Fibroblast of villous mesenchyme (primary cell): Measurements from ENCODE around the gene PALLD. TPM values are rescaled to one million over a fixed set of nuclear protein-coding genes. Genes with fewer than 3 reads are reported as not detected.
"Not testable (repeated sequence)": the region's sequence is repeated elsewhere in the genome, so short reads cannot be mapped to it uniquely, and the experiment has no call there.

Source experiments
- DNase-seq: peaks from one replicate; pipeline ENCODE4 v3.0.0-alpha.2; 2010; ENCODE audit warnings: low read depth
- H3K4me3 ChIP-seq: 2 replicates; pipeline ENCODE4 v1.5.1; 2011; ENCODE audit warnings: low read depth, mild to moderate bottlenecking, low read length
- total RNA-seq: library from RNA; depleted of rRNA; stranded (reverse); fragments of >200 nt; gene quantifications from 2 replicates; pipeline ENCODE4 v1.2.3, GENCODE V29; 2012
- TF ChIP-seq, protein P1 (sequence below): IDR thresholded peaks from 2 replicates; pipeline ENCODE4 v1.5.1; 2012; ENCODE audit warnings: low read depth, mild to moderate bottlenecking, low read length; ENCODE audit not compliant: insufficient read depth

The PALLD gene
- total RNA-seq, 1 donor, result 188 TPM

DNA sequence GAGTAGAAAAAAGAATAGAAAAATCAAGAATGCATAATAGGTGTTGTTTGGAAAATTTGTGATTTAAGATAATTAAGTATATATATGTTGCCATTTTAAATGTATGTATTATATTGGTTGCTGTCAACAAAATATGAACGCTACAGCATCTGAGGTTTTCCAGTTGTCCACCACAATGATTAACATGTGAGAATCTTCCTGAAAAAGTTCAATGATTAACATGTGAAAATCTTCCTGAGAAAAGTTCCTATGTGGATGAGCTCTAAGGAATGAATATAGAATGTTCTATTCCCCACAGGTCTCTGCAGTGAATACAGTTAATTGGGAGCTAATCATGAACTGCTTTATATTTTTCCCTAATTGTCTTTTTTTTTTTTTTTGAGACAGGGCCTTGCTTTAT is 298.5 kb downstream of the PALLD start:
- DNase-seq, result no peak
- no peak overlapping the region for H3K4me3 ChIP-seq
- TF ChIP-seq, protein P1, sequence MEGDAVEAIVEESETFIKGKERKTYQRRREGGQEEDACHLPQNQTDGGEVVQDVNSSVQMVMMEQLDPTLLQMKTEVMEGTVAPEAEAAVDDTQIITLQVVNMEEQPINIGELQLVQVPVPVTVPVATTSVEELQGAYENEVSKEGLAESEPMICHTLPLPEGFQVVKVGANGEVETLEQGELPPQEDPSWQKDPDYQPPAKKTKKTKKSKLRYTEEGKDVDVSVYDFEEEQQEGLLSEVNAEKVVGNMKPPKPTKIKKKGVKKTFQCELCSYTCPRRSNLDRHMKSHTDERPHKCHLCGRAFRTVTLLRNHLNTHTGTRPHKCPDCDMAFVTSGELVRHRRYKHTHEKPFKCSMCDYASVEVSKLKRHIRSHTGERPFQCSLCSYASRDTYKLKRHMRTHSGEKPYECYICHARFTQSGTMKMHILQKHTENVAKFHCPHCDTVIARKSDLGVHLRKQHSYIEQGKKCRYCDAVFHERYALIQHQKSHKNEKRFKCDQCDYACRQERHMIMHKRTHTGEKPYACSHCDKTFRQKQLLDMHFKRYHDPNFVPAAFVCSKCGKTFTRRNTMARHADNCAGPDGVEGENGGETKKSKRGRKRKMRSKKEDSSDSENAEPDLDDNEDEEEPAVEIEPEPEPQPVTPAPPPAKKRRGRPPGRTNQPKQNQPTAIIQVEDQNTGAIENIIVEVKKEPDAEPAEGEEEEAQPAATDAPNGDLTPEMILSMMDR, result no peak

DNA sequence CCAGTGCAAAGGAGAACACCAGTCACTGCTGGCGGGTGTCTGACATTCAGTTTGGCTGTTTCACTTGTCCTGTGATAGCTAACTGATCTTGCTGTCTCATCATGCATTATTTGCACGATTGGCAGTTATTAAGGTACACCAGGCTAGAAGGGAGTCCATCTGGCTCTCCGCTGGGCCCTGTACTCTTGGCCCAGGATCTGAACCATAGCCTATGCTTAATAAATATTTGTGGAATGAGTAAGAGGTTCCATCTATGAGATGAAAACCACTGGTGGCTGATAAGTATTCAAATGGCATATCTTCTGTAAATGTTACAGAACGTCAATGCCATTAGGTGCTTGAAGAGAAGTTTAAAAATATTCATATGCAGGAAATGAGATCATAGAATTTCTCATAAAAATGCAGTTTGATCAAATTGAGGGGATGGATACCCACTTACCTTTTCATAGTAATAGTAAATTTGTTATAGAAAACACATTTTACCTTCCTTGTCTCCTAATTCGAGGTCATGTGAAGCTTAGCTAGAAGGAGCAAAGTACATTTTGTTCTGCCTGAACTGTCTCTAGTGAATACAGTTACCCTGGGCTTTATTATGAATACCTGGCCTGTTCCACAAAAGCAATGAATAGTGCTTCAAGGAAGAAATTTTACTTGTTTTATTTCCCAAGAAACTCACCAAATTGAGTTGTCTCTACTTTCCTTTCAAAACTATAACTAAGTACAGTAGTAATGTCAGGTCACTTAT is 299.7 kb downstream of the PALLD start:
- TF ChIP-seq, protein P1, result no peak
- no peak overlapping the region for H3K4me3 ChIP-seq
- peak; percentile 90 for DNase-seq

DNA sequence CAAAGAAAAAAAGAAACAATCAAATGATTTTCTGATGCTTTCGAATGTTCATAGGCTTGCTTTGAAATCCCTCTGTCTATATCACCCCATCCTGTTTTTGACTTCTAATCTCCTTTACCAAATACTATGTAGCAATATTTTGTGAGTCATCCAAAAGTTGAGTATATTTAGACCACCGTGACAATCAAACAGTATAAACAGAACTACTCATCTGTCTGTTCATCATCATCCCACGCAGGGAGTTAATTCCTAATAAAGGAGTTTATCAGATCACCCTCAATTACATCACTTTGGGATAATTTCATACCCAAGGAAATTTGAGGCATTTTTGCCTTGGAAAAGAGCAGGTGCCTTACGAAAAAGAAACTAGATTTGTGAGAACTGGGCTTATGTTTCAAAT is 300.3 kb downstream of the PALLD start:
- DNase-seq, result peak; percentile 97
- TF ChIP-seq, protein P1, result no peak
- H3K4me3 ChIP-seq, result peak overlapping the region; percentile 27

GRCh38 chr4:168797738-168798375 is 301.0 kb downstream of the PALLD start:
- TF ChIP-seq, protein P1, result no peak
- peak overlapping the region; percentile 27 for H3K4me3 ChIP-seq
- no peak for DNase-seq

GRCh38 chr4:168800926-168801325 is 304.1 kb downstream of the PALLD start:
- no peak overlapping the region for H3K4me3 ChIP-seq
- no peak for DNase-seq
- TF ChIP-seq, protein P1, result no peak

DNA sequence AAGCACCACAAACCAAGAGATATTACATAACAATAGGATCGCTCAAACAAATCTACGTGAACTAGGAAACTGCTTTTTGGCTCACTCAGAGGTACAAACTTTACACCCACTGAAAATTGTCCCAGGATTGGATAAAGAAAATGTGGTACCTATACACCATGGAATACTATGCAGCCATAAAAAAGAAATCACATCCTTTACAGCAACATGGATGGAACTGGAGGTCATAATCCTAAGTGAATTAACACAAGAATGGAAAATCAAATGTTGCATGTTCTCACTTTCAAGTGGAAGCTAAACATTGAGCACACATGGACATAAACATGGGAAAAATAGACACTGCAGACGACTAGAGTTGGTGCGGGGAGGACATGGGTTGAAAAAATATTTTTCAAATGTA is 305.4 kb downstream of the PALLD start:
- TF ChIP-seq, protein P1, result no peak
- DNase-seq, result no peak
- no peak overlapping the region for H3K4me3 ChIP-seq

GRCh38 chr4:168803052-168803451 is 306.2 kb downstream of the PALLD start:
- not testable (repeated sequence) for DNase-seq, H3K4me3 ChIP-seq
